ENCODE data around the gene ULK4.

ULK4 gene

DNA sequence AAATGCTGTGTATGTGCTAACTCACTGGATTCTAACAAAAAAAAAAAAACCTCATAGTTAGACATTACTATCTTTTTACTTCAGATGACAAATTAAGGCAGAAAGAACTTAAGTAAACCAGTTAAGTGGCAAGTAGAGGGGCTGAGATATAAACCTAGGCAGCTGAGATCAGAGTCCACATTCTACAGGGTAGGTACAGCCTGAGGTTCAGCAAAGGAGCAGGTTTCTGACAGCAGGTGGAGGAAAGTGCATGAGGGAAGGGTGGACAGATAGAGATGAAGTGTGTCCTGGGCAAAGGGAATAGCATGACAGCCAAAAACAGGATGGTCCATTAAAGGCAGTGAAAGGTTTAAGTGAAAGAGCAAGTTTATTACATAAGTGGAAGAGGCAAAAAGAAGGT, 329.2 kb downstream of the ULK4 start:
- no peak overlapping the region for H3K4me3 ChIP-seq (replicated peaks; ENCODE audit: low read depth, low read length)
- DNase-seq (ENCODE audit: low read depth) = no peak
- TF ChIP-seq, protein P1, sequence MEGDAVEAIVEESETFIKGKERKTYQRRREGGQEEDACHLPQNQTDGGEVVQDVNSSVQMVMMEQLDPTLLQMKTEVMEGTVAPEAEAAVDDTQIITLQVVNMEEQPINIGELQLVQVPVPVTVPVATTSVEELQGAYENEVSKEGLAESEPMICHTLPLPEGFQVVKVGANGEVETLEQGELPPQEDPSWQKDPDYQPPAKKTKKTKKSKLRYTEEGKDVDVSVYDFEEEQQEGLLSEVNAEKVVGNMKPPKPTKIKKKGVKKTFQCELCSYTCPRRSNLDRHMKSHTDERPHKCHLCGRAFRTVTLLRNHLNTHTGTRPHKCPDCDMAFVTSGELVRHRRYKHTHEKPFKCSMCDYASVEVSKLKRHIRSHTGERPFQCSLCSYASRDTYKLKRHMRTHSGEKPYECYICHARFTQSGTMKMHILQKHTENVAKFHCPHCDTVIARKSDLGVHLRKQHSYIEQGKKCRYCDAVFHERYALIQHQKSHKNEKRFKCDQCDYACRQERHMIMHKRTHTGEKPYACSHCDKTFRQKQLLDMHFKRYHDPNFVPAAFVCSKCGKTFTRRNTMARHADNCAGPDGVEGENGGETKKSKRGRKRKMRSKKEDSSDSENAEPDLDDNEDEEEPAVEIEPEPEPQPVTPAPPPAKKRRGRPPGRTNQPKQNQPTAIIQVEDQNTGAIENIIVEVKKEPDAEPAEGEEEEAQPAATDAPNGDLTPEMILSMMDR (IDR thresholded peaks at IDR 0.05; ENCODE audit: low read length, missing control alignments) = no peak

- DNase-seq (ENCODE audit: low read depth) = no peak
- H3K4me3 ChIP-seq (replicated peaks; ENCODE audit: low read depth, low read length) = no peak overlapping the region
- TF ChIP-seq, protein P1 (IDR thresholded peaks at IDR 0.05; ENCODE audit: low read length, missing control alignments) = no peak
Observed at GRCh38 chr3:41630708-41631107, 331.2 kb downstream of the ULK4 start.

DNA sequence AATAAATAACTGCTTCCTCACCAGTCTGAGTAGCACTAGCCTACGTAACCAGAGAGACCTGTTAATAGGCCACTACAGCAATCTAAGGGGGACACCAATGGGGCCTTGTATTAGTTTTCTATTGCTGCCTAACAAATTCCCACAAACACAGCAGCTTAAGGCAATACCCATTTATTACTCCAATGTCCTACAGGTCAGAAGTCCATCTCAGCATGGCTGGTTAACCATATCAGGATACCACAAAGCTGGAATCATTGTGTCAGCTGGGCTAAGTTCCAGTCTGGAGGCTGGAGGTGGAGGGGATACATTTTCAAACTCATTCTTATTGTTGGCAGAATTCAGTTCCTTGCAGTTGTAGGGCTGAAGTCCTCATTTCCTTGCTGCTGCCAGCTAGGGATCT, 331.9 kb downstream of the ULK4 start:
- TF ChIP-seq, protein P1 (IDR thresholded peaks at IDR 0.05; ENCODE audit: low read length, missing control alignments) = no peak
- no peak for DNase-seq (ENCODE audit: low read depth)
- no peak overlapping the region for H3K4me3 ChIP-seq (replicated peaks; ENCODE audit: low read depth, low read length)

DNA sequence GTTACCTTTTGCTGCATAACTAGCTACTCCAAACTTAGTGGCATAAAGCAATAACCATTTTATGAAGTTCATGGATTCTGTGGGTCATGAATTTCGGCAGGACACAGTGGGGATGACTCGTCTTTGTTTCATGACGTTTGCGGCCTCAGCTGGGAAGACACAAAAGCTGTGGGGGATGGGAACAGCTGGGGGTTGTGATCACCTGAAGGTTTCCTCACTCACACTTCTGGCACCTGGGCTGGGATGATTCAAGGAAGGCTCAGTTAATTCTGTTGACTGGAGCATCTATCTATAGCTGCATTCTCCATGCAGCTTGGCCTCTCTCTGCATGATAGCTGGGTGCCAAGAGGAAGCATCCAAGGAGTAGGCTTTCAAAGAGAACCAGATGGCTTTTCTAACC, 332.8 kb downstream of the ULK4 start:
- TF ChIP-seq, protein P1 (IDR thresholded peaks at IDR 0.05; ENCODE audit: low read length, missing control alignments) = no peak
- DNase-seq (ENCODE audit: low read depth) = no peak
- H3K4me3 ChIP-seq (replicated peaks; ENCODE audit: low read depth, low read length) = no peak overlapping the region

GRCh38 chr3:41627477-41628087, 334.3 kb downstream of the ULK4 start:
- TF ChIP-seq, protein P1 (IDR thresholded peaks at IDR 0.05; ENCODE audit: low read length, missing control alignments) = no peak
- no peak for DNase-seq (ENCODE audit: low read depth)

GRCh38 chr3:41612853-41613252, 349.1 kb downstream of the ULK4 start:
- TF ChIP-seq, protein P1 (IDR thresholded peaks at IDR 0.05; ENCODE audit: low read length, missing control alignments) = no peak
- H3K4me3 ChIP-seq (replicated peaks; ENCODE audit: low read depth, low read length) = no peak overlapping the region
- DNase-seq (ENCODE audit: low read depth) = no peak

More at GRCh38 chr3:41627477-41628087, 334.3 kb downstream of the ULK4 start:
- H3K4me3 ChIP-seq (replicated peaks; ENCODE audit: low read depth, low read length) = no peak overlapping the region

- TF ChIP-seq, protein P1 (IDR thresholded peaks at IDR 0.05; ENCODE audit: low read length, missing control alignments) = no peak
- DNase-seq (ENCODE audit: low read depth) = no peak
- H3K4me3 ChIP-seq (replicated peaks; ENCODE audit: low read depth, low read length) = no peak overlapping the region
Observed at GRCh38 chr3:41611008-41611407, 350.9 kb downstream of the ULK4 start.
